HG02870 (cell line): ENCODE measurements around the gene CD4.

Experiments
- ATAC-seq: cut with Tn5 transposase; IDR thresholded peaks from one replicate; pipeline ENCODE4 v1.9.1; 2021; ENCODE audit warnings: mild to moderate bottlenecking, moderate library complexity; ENCODE audit not compliant: unreplicated experiment

CD4 gene

DNA sequence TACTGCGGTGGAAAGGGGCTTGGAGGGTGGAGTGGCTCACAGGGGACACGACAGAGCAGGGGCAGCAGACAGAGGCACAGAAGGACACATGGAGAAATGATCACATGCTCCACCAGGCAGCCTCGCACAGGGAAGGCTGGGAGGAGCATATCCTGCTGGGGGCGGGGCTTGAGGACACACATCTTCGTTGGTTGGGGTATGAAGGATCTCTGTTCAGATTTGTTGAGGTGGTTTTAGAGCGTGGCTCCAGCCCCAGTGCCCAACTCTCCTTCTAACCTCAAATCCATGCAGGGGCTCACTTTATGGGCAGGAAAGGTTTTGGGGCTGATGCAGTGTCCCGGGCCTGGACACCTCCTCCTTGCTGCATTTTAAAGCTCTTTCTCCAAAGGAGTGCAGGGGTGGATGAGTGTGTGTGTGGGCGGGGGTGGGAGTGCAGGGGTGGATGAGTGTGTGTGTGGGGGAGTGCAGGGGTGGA, 38.1 kb downstream of the CD4 start:
- no peak for ATAC-seq

DNA sequence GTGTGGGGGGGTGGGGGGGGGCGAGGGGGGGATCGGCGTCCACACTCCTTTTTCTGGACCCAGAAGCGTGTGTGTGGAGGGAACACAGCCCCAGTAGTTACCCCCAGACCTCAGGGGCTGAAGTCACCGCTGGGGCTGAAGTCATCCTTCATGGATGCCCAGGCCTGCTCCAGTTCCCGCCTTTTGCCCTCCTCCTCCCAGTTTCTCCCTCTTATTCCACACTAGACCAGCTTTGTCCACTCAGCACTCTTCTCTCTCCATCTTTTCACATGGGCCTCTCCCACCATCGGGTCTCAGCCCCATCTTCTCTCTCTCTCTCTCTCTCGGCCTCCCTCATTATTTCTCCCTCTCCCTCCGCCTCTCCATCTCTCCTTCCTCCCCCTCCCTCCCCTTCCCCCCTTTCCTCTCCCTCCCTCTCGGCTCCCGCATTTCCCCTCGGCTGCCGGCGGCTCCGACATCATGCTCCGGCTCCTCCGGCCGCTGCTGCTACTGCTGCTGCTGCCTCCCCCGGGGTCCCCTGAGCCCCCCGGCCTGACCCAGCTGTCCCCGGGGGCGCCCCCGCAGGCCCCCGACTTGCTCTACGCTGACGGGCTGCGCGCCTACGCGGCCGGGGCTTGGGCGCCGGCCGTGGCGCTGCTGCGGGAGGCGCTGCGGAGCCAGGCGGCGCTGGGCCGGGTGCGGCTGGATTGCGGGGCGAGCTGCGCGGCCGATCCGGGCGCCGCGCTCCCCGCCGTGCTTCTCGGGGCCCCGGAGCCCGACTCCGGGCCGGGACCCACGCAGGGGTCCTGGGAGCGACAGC, 38.9 kb downstream of the CD4 start, which contains the start of gene P3H3:
TSS of gene P3H3 (plus strand) at position 426 of the 799 bp plus-strand sequence. CDS start at position 460, 34 bp downstream.
- ATAC-seq, result no peak

DNA sequence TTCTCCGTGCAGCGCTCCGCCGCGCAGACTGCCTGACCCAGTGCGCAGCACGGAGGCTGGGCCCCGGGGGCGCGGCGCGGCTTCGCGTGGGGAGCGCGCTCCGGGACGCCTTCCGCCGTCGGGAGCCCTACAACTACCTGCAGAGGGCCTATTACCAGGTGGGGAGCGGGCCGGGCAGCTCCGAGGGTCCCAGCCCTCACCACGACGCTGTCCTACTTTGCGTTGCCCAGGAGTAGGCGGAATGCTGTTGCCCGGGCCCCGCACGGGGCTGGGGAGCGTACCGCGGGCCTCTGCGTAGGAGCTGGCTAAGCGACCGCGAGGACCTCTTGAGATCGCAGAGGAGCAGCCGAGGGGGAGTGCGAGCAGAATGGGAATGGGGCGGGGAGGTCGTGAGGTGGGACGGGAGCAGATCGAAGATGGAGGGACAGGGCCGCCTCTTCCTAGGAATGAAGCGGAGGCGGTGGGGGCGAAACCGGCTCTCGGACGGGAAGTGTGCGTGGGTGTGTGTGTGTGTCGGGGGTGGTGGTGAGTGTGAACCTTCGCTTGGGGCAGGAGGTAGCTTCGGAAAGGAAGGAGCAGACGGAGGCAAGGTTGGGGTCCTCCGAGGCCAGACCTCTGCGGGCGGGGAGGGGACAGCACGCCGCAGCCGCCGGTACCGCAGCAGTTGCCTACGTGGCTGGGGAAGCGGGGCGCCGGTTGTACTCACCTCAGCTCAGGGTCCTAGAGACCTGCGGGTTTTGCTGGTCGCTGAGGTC, 39.6 kb downstream of the CD4 start:
- no peak for ATAC-seq

DNA sequence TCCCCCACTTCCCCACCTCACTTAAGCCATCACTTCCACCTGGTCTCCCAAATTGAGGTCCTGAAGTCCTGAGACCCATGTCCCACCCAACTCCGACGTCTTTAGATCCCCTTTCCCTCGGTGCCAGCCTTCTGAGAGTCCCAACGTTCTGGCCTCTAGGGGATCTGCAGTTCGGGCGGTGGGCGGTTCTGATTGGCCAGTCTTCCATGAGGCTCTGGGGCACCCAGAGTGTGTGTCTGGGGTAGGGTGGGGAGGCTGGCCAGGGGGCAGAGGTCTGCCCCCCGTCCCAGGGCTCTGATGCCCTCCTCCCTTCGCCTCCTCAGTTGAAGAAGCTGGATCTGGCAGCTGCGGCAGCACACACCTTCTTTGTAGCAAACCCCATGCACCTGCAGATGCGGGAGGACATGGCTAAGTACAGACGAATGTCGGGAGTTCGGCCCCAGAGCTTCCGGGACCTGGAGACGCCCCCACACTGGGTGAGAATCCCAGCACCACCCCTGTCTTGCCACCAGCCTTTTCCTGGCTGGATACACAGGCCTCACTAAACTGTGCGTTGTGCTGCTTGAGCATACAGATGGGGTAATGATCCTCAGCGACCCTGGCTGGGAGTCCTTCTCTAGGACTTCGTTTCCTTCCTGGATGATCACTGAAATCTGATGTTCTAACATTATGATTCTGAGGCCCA, 40.4 kb downstream of the CD4 start:
- no peak for ATAC-seq

DNA sequence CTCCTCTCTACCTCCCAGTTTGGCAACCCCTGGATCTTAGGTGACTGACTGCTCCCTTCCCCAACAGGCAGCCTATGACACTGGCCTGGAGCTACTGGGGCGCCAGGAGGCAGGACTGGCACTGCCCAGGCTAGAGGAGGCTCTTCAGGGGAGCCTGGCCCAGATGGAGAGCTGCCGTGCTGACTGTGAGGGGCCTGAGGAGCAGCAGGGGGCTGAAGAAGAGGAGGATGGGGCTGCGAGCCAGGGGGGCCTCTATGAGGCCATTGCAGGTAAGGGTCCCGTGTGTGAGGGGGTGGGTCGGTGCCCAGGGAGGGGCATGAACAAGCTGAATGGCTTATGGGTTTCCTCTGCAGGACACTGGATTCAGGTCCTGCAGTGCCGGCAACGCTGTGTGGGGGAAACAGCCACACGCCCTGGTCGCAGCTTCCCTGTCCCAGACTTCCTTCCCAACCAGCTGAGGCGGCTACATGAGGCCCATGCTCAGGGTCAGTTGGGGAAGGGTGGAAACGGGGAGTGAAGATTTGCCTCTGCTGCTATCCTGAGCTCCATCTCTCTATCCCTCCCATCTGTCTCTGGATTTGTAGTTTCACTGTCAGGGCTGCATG, 41.1 kb downstream of the CD4 start:
- ATAC-seq, result no peak

DNA sequence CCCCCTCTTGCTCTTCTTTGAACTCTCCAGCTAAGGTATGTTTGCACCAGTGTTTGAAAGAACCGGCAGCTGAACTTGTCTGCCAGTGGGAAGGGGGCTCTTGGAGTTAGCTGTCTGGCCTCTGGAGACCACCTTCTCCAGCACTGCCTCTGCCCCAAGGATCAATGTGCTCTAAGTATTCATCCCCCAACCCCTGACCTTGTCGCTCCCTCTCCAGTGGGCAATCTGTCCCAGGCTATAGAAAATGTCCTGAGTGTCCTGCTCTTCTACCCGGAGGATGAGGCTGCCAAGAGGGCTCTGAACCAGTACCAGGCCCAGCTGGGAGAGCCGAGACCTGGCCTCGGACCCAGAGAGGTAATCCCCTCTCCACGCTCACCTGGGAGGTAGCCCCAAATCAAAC, 41.7 kb downstream of the CD4 start:
- ATAC-seq, result no peak

DNA sequence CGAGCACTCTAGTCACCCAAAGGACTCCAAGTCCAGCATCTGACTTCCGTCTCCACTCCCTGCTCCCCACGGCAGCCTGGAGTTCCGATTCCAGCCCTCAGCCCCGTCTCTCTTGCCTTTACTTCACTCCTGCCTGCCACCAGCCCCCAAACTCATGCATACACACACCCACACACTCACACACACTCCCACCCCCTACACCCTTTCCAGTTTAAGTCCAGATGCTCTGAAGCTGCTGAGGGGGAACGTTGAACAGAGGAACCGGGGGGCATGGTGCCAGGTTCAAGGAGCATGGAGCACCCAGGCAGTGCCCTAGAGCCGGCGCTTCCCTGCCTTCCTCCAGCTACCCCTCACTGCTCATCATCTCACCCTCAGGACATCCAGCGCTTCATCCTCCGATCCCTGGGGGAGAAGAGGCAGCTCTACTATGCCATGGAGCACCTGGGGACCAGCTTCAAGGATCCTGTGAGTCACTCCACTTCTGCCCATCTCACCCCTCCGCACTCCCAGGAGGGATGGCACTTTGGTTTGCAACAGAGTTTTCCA, 42.2 kb downstream of the CD4 start:
- ATAC-seq, result no peak

DNA sequence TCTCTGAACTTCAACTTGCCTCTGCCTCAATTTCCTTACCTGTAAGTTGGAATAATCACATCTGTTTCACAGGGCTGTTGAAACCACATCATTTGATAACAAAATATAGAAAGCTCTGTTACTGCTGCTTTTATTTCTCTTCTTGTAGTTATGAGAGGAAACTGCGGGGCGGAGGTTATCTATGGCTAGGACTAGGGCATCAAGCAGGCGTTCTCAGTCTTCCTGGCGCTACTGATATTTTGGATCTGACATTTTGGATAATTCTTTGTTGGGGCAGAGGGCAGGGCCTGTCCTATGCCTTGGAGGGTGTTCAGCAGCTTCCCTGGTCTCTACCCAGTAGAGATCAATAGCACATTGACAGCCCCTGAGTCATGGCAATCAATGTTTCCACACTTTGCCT, 42.8 kb downstream of the CD4 start:
- ATAC-seq, result no peak

DNA sequence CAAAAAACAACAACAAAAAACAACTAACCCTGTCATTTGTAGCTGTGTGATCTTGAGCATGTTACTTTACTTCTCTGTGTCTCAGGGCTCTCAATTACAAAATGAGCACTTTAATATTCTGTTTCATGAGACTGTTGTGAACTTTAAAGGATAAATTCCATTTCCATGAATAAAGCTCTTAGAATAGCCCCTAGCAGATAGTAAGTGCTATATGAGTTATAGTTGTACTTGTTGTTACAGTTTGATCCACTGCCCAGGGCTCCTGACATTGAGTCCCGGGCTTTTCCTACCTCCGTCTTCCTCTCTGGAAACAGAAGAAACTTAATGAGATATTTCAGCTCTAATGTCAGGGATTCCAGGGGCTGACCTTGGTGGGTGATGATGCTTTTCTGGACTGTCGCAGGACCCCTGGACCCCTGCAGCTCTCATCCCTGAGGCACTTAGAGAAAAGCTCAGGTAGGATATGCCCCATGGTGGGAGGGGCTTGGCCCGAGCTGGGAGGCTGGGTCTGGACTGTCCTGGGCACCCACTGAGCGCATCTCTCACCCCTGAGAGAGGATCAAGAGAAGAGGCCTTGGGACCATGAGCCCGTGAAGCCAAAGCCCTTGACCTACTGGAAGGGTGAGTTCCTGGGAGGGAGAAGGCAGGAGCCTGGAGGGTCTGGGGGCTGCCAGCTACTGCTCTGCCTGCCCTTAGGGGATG, 44.0 kb downstream of the CD4 start:
- no peak for ATAC-seq

DNA sequence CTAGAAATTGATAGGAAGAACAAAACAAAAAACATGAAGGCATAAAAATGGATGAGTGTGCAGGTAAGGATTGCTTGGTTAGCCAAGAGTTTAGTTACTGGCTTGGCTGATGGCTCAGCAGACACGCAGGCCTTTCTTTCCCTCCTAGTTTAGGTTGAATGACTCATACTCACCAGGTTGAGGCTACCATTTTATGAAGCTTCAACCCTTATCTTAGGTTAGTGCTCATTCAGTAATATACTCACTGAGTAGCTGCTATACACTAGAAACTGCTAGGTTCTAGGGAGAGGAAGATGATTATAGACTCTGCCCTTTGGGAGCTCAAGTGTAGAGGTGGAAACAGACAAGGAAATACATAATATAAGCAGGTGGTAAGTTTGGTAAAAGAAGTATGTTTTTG, 44.9 kb downstream of the CD4 start:
- no peak for ATAC-seq

DNA sequence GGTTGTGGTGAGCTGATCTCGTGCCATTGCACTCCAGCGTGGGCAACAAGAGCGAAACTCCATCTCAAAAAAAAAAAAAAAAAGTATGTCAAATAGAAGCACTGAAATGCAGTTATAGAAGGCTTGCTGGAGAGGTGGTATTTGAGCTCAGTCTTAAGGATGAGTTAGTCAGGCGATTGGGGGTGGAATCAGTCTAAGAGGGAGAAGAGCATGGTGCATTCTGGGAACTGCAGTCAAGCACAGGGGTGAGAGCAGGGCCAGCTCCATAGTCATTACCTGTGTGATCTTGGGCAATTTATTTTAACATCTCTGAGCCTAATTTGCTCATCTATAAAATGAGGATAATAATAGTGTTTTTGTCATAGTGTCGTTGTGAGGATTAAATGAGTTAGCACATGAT, 45.5 kb downstream of the CD4 start:
- ATAC-seq, result no peak

DNA sequence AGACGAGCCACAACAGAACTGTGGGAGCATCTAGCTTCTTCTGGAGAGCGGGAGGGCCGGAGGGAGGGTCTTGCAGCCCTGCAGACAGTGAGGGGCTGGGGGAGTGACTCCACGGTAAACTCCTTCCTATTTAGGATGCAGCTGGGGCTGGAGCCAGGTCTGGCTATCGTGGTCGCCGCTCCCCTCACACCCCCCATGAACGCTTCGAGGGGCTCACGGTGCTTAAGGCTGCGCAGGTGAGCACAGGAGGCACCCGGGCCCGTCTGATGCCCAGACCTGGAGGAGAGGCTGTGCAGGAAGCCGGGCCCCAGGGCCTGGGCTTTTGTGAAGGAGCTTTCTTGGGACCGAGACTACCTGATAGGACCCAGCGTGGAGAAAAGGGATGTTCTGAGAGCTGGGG, 47.5 kb downstream of the CD4 start:
- ATAC-seq, result no peak

DNA sequence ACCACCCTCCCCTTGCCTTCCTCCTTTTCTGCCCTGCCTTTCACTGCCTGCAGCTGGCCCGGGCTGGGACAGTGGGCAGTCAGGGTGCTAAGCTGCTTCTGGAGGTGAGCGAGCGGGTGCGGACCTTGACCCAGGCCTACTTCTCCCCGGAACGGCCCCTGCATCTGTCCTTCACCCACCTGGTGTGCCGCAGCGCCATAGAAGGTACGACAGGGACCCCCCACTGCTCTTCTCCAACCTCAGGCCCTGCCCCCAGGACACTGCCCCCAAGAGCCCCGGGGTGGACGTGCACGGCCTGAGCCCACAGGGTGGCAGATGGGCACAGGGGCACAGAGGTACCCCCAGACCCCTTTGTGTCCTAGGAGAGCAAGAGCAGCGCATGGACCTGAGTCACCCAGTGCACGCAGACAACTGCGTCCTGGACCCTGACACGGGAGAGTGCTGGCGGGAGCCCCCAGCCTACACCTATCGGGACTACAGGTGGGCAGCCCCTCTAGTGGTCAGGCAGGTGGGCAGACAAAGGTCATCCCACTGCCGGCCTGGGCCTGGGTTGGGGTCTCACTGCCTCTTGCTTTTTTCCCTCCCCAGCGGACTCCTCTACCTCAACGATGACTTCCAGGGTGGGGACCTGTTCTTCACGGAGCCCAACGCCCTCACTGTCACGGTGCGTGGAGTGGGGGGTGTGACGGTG, 48.2 kb downstream of the CD4 start:
- ATAC-seq, result no peak

DNA sequence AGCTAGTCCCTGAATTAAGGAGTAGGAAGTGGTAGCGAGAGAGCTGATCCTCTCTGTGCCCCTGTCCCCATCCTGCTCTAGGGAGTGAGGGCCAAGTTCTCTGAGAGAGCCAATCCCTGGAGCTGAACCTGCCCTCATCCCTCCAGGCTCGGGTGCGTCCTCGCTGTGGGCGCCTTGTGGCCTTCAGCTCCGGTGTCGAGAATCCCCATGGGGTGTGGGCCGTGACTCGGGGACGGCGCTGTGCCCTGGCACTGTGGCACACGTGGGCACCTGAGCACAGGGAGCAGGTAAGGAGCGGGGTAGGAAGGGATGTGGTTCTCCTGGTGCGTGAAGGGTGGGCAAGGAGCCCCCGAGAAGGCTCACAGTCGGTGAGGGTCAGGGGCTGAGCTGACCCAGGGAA, 49.5 kb downstream of the CD4 start:
- no peak for ATAC-seq

DNA sequence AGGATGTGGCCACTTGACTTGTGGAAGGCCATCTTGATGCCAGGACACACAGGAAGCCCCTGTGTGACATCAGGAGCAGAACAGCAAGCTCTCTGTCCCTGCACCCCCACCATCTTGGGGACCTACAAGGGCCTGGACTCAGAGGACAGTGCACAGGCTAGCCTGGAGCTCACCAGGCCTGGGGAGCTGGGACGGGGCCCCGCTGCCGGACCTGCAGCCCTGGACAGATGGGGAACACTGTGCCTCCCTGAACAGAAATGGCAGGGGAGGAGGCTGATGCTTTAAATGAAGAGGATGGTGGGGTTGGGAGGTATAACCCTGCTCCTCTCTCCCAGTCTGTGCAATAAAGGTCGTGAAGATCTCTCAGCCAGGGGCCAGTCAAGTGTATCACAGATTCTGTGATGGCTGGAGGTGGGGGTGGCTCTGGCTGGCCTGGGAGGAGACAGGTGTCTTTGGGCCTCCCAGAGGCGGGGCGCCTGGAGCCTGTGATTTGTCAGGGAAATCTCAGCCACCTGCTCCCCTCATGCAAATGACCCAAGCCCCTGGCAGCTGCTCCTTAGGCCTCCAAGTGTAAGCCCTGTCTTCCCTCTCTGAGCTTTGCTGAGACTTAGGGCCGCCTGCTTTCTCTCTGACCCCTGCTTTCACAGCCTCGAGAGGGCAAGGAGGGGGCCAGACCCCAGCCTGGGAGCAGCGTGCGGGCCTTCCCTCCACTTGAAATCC, 50.3 kb downstream of the CD4 start:
- ATAC-seq, result peak; percentile 76

DNA sequence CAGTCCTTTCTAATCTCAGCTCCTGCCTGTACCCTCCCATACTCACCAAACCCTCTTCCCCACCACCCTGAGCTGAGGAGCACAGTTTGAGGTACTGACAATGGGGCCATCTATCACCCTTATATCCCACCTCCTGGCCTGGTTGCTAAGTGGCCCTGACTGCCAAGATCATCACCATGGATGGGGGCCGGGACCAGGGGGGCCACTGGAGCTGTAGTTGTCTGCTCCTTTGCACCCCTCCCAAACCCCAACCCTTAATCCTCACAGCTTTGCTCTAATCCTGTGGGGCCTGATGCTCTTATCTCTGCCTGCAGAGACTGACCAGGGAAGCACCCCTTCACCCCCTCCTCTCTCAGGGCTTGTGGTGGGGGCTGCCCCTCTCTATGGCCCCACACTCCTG, 51.0 kb downstream of the CD4 start:
- no peak for ATAC-seq

DNA sequence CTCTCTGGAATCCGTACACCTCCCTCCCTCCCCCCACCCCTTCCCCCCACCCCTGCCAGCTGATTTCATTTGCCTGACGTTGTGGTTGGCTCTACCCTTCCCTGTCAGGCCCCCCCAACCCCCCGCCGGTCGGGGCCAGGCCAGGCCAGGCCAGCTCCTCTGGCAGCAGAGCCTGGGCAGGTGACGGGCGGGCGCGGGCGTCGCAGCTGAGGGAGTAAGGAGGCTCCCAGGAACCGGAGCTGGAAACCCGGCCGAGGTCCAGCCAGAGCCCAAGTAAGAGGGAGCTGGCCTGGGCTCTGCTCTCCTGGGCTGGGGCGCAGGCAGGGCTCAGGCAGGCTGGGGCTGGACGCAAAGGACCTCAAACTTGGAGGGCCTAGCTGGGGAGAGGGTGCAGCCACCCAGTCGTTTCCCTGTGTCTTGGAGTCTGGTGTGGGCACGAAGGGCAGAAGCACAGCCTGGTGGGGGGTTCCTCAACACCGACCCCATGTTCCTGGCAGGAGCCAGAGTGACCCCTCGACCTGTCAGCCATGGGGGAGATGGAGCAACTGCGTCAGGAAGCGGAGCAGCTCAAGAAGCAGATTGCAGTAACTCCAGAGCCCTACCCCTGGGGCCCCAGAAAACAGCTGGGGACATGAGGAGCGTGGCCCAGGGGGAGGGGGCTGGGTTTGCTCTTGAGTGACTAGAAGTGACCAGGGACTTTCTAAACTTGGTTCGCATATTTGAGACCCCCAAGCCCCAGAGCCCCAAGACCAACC, 51.6 kb downstream of the CD4 start, which contains the start of gene GNB3:
TSS of gene GNB3 (plus strand) at position 165 of the 755 bp plus-strand sequence. CDS start at position 528, 363 bp downstream.
- ATAC-seq, result no peak

DNA sequence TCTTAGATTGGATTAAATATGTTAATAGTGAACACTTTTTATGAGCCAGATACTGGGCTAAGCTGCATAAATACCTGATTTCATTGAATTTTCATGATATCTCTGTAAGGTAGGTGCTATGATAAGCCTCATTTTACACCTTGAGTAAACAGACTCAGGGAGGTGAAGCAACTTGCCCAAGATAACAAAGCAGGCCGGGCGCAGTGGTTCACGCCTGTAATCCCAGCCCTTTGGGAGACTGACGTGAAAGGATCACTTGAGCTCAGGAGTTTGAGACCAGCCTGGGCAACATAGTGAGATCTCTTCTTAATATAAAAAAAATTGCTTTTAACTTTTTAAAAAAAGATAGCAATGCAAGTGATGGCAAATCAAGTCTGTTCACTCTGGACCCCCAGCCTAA, 52.7 kb downstream of the CD4 start:
- no peak for ATAC-seq
